HCT116 (cell line): ENCODE results near the gene TAF4. TPM values are rescaled to one million over a fixed set of nuclear protein-coding genes. Genes with fewer than 3 reads are reported as not detected.

Experiments used
- ATF3 ChIP-seq: IDR thresholded peaks from 2 replicates; pipeline ENCODE4 v1.6.1; 2012
- EGR1 ChIP-seq: IDR thresholded peaks from 2 replicates; pipeline ENCODE4 v1.6.1; 2012; ENCODE audit warnings: low read depth
- ELF1 ChIP-seq: IDR thresholded peaks from 2 replicates; pipeline ENCODE4 v1.6.1; 2012; ENCODE audit warnings: low read depth, borderline replicate concordance
- EZH2 ChIP-seq: fragments of 200-600 bp; sonication (generic); IDR thresholded peaks from 2 replicates; pipeline ENCODE4 v1.6.1; 2017; ENCODE audit warnings: antibody characterized with exemption, mixed run types
- EZH2phosphoT487 ChIP-seq: fragments of 200-600 bp; IDR thresholded peaks from 2 replicates; pipeline ENCODE4 v1.6.1; 2018; ENCODE audit warnings: antibody characterized with exemption, borderline replicate concordance
- FOSL1 ChIP-seq: IDR thresholded peaks from 2 replicates; pipeline ENCODE4 v1.6.1; 2012; ENCODE audit warnings: low read depth
- JUND ChIP-seq: IDR thresholded peaks from 2 replicates; pipeline ENCODE4 v1.6.1; 2012
- MAX ChIP-seq: IDR thresholded peaks from 2 replicates; pipeline ENCODE4 v1.6.1; 2012
- POLR2AphosphoS5 ChIP-seq: IDR thresholded peaks from 2 replicates; pipeline ENCODE4 v1.6.1; 2011; ENCODE audit warnings: mild to moderate bottlenecking, low read depth, low read length, moderate library complexity
- RAD21 ChIP-seq: IDR thresholded peaks from 2 replicates; pipeline ENCODE4 v1.6.1; 2012; ENCODE audit warnings: low read depth, mild to moderate bottlenecking
- REST ChIP-seq: IDR thresholded peaks from 2 replicates; pipeline ENCODE4 v1.6.1; 2012; ENCODE audit warnings: low read depth
- SRF ChIP-seq: IDR thresholded peaks from 2 replicates; pipeline ENCODE4 v1.6.1; 2012; ENCODE audit warnings: low read depth
- TCF7L2 ChIP-seq: IDR thresholded peaks from 2 replicates; pipeline ENCODE4 v1.7.0; 2011; ENCODE audit warnings: borderline replicate concordance, inconsistent platforms; ENCODE audit not compliant: insufficient read depth, insufficient read length; ENCODE audit errors: extremely low read depth
- YY1 ChIP-seq: IDR thresholded peaks from 2 replicates; pipeline ENCODE4 v1.6.1; 2011; ENCODE audit warnings: low read length, low read depth, moderate library complexity, mild to moderate bottlenecking; ENCODE audit not compliant: insufficient replicate concordance; ENCODE audit errors: extremely low read depth
- ZNF274 ChIP-seq: fragments of 200-500 bp; sonication (Bioruptor generic); IDR thresholded peaks from 2 replicates; pipeline ENCODE4 v1.6.1; 2014; ENCODE audit warnings: mild to moderate bottlenecking, low read depth, low read length, inconsistent platforms
- total RNA-seq: library from RNA; stranded (reverse); gene quantifications from one replicate; pipeline ENCODE4 v1.2.1, GENCODE V29; 2021; ENCODE audit not compliant: unreplicated experiment

Gene TAF4
- total RNA-seq, 1 experiment from 2014 or later: 26.8 TPM

- TF ChIP-seq REST: no peak
- no peak for TF ChIP-seq EZH2
- TF ChIP-seq EGR1: no peak
- TF ChIP-seq EZH2phosphoT487: no peak
- TF ChIP-seq ZNF274: no peak
- TF ChIP-seq RAD21: no peak
- no peak for TF ChIP-seq ATF3
- no peak for TF ChIP-seq ELF1
- TF ChIP-seq POLR2AphosphoS5: no peak
- TF ChIP-seq TCF7L2: no peak
- no peak for TF ChIP-seq YY1
- no peak for TF ChIP-seq SRF
- TF ChIP-seq FOSL1: no peak
- no peak for TF ChIP-seq MAX
- TF ChIP-seq JUND: no peak
Observed at GRCh38 chr20:62045118-62045517, 20.6 kb downstream of the TAF4 start (continued).
